ENCODE results near the gene LPCAT4.
"Not testable (repeated sequence)": the region's sequence is repeated elsewhere in the genome, so short reads cannot be mapped to it uniquely, and the experiment has no call there.

Gene LPCAT4

DNA sequence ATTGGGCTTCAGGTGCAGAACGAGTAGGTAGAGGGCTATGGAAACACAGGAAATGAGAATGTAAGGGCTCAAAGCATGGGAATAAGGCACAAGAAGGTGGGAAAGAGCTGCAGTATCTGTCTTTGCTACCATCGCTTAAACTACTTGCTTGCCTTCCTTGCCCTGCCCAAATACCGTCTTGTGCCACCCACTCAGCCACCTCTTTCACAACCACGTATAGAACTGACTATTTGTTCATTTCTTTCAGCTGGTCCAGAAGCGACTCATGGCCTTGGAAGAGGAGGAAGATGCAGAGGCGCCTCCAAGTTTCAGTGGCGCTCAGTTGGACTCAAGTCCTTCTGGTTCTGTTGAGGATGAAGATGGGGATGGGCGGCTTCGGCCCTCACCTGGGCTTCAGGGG, 11.8 kb downstream of the LPCAT4 start:
- no peaks in the 10 kb centered on the region for H3K27me3 ChIP-seq (ENCODE audit: insufficient read depth, low read length, poor library complexity, severe bottlenecking)
- no peak overlapping the region for H2AFZ ChIP-seq (ENCODE audit: low read length)

DNA sequence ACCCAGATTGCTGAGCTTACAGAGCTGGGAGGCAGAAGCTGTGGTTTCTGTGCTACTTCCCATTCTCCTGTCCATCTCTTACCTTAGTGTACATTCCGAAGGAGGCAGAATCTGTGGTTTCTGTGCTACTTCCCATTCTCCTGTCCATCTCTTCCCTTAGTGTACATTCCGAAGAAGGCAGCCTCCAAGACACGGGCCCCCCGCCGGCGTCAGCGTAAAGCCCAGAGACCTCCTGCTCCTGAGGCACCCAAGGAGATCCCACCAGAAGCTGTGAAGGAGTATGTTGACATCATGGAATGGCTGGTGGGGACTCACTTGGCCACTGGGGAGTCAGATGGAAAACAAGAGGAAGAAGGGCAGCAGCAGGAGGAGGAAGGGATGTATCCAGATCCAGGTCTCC, 12.7 kb downstream of the LPCAT4 start:
- TF ChIP-seq, protein P1, sequence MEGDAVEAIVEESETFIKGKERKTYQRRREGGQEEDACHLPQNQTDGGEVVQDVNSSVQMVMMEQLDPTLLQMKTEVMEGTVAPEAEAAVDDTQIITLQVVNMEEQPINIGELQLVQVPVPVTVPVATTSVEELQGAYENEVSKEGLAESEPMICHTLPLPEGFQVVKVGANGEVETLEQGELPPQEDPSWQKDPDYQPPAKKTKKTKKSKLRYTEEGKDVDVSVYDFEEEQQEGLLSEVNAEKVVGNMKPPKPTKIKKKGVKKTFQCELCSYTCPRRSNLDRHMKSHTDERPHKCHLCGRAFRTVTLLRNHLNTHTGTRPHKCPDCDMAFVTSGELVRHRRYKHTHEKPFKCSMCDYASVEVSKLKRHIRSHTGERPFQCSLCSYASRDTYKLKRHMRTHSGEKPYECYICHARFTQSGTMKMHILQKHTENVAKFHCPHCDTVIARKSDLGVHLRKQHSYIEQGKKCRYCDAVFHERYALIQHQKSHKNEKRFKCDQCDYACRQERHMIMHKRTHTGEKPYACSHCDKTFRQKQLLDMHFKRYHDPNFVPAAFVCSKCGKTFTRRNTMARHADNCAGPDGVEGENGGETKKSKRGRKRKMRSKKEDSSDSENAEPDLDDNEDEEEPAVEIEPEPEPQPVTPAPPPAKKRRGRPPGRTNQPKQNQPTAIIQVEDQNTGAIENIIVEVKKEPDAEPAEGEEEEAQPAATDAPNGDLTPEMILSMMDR (conservative IDR thresholded peaks at IDR 0.05; ENCODE audit: low read length): no peak
- no peak for TF ChIP-seq EZH2phosphoT487 (IDR thresholded peaks at IDR 0.05; ENCODE audit: borderline replicate concordance)
- H2AFZ ChIP-seq (ENCODE audit: low read length): no peak overlapping the region
- no peaks in the 10 kb centered on the region for H4K20me1 ChIP-seq (ENCODE audit: insufficient read depth, low read length, poor library complexity, severe bottlenecking)
- no peak overlapping the region for H3K9ac ChIP-seq (ENCODE audit: low read depth, low read length, poor library complexity, severe bottlenecking)
- H3K9me2 ChIP-seq (replicated peaks; ENCODE audit: low read depth, low read length): no peaks in the 10 kb centered on the region
- H3K36me3 ChIP-seq (ENCODE audit: insufficient read depth, low read length): peaks cover 8% of the 10 kb centered on the region; the same call in 1 of the 2 replicates
- no peak overlapping the region for H3K4me2 ChIP-seq (ENCODE audit: low read depth, low read length, poor library complexity, severe bottlenecking)
- no peaks in the 10 kb centered on the region for H3K9me3 ChIP-seq (ENCODE audit: insufficient read depth, low read depth, low read length)
- no peaks in the 10 kb centered on the region for H3K4me1 ChIP-seq (ENCODE audit: insufficient read depth, low read length, poor library complexity, severe bottlenecking)
- no peaks in the 10 kb centered on the region for H3K79me2 ChIP-seq (ENCODE audit: insufficient read depth, low read length)
- H3F3A ChIP-seq (ENCODE audit: low read depth): no peaks in the 10 kb centered on the region
- H3K4me3 ChIP-seq (ENCODE audit: low read length, poor library complexity, severe bottlenecking): no peak overlapping the region
- no peaks in the 10 kb centered on the region for H3K27me3 ChIP-seq (ENCODE audit: insufficient read depth, low read length, poor library complexity, severe bottlenecking)

More for the DNA sequence above, 11.8 kb downstream of the LPCAT4 start:
- Histone ChIP-seq H3F3A (ENCODE audit: low read depth) (no peaks in the 10 kb centered on the region), H3K4me2 (ENCODE audit: low read depth, low read length, poor library complexity, severe bottlenecking) (no peak overlapping the region), H3K36me3 (ENCODE audit: insufficient read depth, low read length) (peaks cover 17% of the 10 kb centered on the region; the same call in 1 of the 2 replicates), H3K9me2 (replicated peaks; ENCODE audit: low read depth, low read length) (no peaks in the 10 kb centered on the region), H3K79me2 (ENCODE audit: insufficient read depth, low read length) (no peaks in the 10 kb centered on the region), H3K9me3 (ENCODE audit: insufficient read depth, low read depth, low read length) (no peaks in the 10 kb centered on the region), H4K20me1 (ENCODE audit: insufficient read depth, low read length, poor library complexity, severe bottlenecking) (no peaks in the 10 kb centered on the region), H3K4me3 (ENCODE audit: low read length, poor library complexity, severe bottlenecking) (no peak overlapping the region), H3K4me1 (ENCODE audit: insufficient read depth, low read length, poor library complexity, severe bottlenecking) (no peaks in the 10 kb centered on the region), H3K9ac (ENCODE audit: low read depth, low read length, poor library complexity, severe bottlenecking) (no peak overlapping the region)
- TF ChIP-seq EZH2phosphoT487 (IDR thresholded peaks at IDR 0.05; ENCODE audit: borderline replicate concordance): no peak
- TF ChIP-seq, protein P1 (conservative IDR thresholded peaks at IDR 0.05; ENCODE audit: low read length): no peak

DNA sequence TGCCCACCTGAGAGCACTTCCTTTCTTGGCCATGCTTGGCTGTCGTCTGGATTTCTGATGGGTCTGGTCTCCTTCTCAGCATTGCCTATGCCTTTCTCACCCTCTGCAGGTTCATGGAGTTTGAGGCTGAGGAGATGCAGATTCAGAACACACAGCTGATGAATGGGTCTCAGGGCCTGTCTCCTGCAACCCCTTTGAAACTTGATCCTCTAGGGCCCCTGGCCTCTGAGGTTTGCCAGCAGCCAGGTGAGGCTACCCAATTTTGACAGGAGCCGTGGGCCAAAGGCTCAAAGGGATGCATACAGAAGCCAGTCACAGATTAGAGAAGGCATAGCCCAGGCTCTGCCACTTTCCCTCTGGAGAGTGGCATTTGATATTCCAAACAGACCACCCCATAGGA, 13.4 kb downstream of the LPCAT4 start:
- H3K4me3 ChIP-seq (ENCODE audit: low read length, poor library complexity, severe bottlenecking): no peak overlapping the region
- H2AFZ ChIP-seq (ENCODE audit: low read length): no peak overlapping the region
- H3K9ac ChIP-seq (ENCODE audit: low read depth, low read length, poor library complexity, severe bottlenecking): no peak overlapping the region
- peaks cover 5% of the 10 kb centered on the region; the same call in 1 of the 2 replicates for H3K36me3 ChIP-seq (ENCODE audit: insufficient read depth, low read length)
- no peaks in the 10 kb centered on the region for H3K9me3 ChIP-seq (ENCODE audit: insufficient read depth, low read depth, low read length)
- no peaks in the 10 kb centered on the region for H3K4me1 ChIP-seq (ENCODE audit: insufficient read depth, low read length, poor library complexity, severe bottlenecking)
- no peaks in the 10 kb centered on the region for H4K20me1 ChIP-seq (ENCODE audit: insufficient read depth, low read length, poor library complexity, severe bottlenecking)
- H3K79me2 ChIP-seq (ENCODE audit: insufficient read depth, low read length): no peaks in the 10 kb centered on the region
- H3K9me2 ChIP-seq (replicated peaks; ENCODE audit: low read depth, low read length): no peaks in the 10 kb centered on the region
- no peaks in the 10 kb centered on the region for H3K27me3 ChIP-seq (ENCODE audit: insufficient read depth, low read length, poor library complexity, severe bottlenecking)
- TF ChIP-seq, protein P1 (conservative IDR thresholded peaks at IDR 0.05; ENCODE audit: low read length): no peak
- TF ChIP-seq EZH2phosphoT487 (IDR thresholded peaks at IDR 0.05; ENCODE audit: borderline replicate concordance): no peak
- H3K4me2 ChIP-seq (ENCODE audit: low read depth, low read length, poor library complexity, severe bottlenecking): no peak overlapping the region
- no peaks in the 10 kb centered on the region for H3F3A ChIP-seq (ENCODE audit: low read depth)

DNA sequence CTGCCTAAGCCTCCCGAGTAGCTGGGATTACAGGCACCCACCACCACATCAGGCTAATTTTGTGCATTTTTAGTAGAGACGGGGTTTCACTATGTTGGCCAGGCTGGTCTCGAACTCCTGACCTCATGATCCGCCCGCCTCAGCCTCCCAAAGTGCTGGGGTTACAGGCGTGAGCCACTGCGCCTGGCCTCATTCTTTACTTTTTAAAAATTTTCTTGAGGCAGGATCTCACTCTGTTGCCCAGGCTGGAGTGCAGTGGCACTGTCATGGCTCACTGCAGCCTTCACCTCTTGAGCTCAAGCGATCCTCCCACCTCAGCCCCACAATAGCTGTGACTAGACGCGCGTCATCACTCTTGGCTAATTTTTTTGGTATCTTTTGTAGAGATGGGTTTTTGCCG, 14.0 kb downstream of the LPCAT4 start:
- not testable (repeated sequence) for H3K27me3 ChIP-seq (ENCODE audit: insufficient read depth, low read length, poor library complexity, severe bottlenecking); H3K4me3 ChIP-seq (ENCODE audit: low read length, poor library complexity, severe bottlenecking); H3K9ac ChIP-seq (ENCODE audit: low read depth, low read length, poor library complexity, severe bottlenecking); H3K79me2 ChIP-seq (ENCODE audit: insufficient read depth, low read length); H3K36me3 ChIP-seq (ENCODE audit: insufficient read depth, low read length); H2AFZ ChIP-seq (ENCODE audit: low read length); H3K9me2 ChIP-seq (replicated peaks; ENCODE audit: low read depth, low read length); H3K4me1 ChIP-seq (ENCODE audit: insufficient read depth, low read length, poor library complexity, severe bottlenecking); H3K9me3 ChIP-seq (ENCODE audit: insufficient read depth, low read depth, low read length); H4K20me1 ChIP-seq (ENCODE audit: insufficient read depth, low read length, poor library complexity, severe bottlenecking); H3K4me2 ChIP-seq (ENCODE audit: low read depth, low read length, poor library complexity, severe bottlenecking); H3F3A ChIP-seq (ENCODE audit: low read depth)

All from Loucy (cell line).